Muscle of back (tissue), 11 donors: Measurements from ENCODE around the gene TOX4. TPM values are rescaled to one million over a fixed set of nuclear protein-coding genes. Genes with fewer than 3 reads are reported as not detected.
"Not testable (repeated sequence)": the region's sequence is repeated elsewhere in the genome, so short reads cannot be mapped to it uniquely, and the experiment has no call there.

ENCODE experiments used
- DNase-seq, 3 donors: peaks; one replicate each; pipeline versions ENCODE4 v3.0.0 to v3.0.0-alpha.2; 2013
- polyA plus RNA-seq, 10 donors: library from polyadenylated mRNA; unstranded; fragments of 120-200 nt; gene quantifications; one replicate each; pipeline ENCODE4 v1.2.1, GENCODE V29; 2013; ENCODE audit not compliant: insufficient read length in 10 of 10

Gene TOX4
- polyA plus RNA-seq, 10 donors, result 34.8 to 46.7 (median 43.6) TPM

- DNase-seq, result no peak
Observed at GRCh38 chr14:21528381-21529348, 51.7 kb downstream of the TOX4 start.

GRCh38 chr14:21529515-21529914 is 52.5 kb downstream of the TOX4 start:
- no peak for DNase-seq

GRCh38 chr14:21533294-21533693 is 56.3 kb downstream of the TOX4 start:
- no peak for DNase-seq

GRCh38 chr14:21534576-21534975 is 57.6 kb downstream of the TOX4 start:
- no peak for DNase-seq

GRCh38 chr14:21535545-21536417 is 58.8 kb downstream of the TOX4 start:
- DNase-seq, result no peak

GRCh38 chr14:21536418-21537089 is 59.6 kb downstream of the TOX4 start:
- DNase-seq, result peak in 2 of 3 donors; percentile 16 to 55

GRCh38 chr14:21537090-21537424 is 60.1 kb downstream of the TOX4 start:
- DNase-seq, result no peak

GRCh38 chr14:21539189-21539940 is 62.4 kb downstream of the TOX4 start:
- DNase-seq, result no peak

- DNase-seq, result no peak
Observed at GRCh38 chr14:21541413-21542074, 64.5 kb downstream of the TOX4 start.

GRCh38 chr14:21543521-21543960 is 66.5 kb downstream of the TOX4 start:
- DNase-seq, result no peak

- DNase-seq, result no peak
Observed at GRCh38 chr14:21543963-21544362, 67.0 kb downstream of the TOX4 start.

GRCh38 chr14:21544588-21544987 is 67.6 kb downstream of the TOX4 start:
- DNase-seq, result not testable (repeated sequence)

Other genes with a start within 250 kb of the TOX4 start
- gene HNRNPC, start 207.8 kb upstream of the TOX4 start, polyA plus RNA-seq, result 100 to 1,000 TPM; 396 to 532 (median 442) TPM
- 1 to 10 TPM in 1 of 10 donors, under 1 TPM in 9; 0.20 to 1.1 (median 0.49) TPM for gene RPGRIP1, start 197.1 kb upstream of the TOX4 start, polyA plus RNA-seq
- gene SUPT16H, start 93.2 kb upstream of the TOX4 start, polyA plus RNA-seq, result 10 to 100 TPM; 67.6 to 95.5 (median 73.5) TPM
- gene CHD8, start 21.1 kb upstream of the TOX4 start, polyA plus RNA-seq, result 10 to 100 TPM; 34.8 to 47.0 (median 39.2) TPM
- 10 to 100 TPM; 19.0 to 29.2 (median 21.8) TPM for gene RAB2B, start 236 bp upstream of the TOX4 start, polyA plus RNA-seq
- gene METTL3, start 34.1 kb downstream of the TOX4 start, polyA plus RNA-seq, result 10 to 100 TPM; 34.4 to 70.4 (median 44.6) TPM
- gene SALL2, start 49.2 kb downstream of the TOX4 start, polyA plus RNA-seq, result 10 to 100 TPM; 10.7 to 16.6 (median 14.7) TPM
- gene OR10G3, start 102.9 kb downstream of the TOX4 start, polyA plus RNA-seq, result not detected
- gene OR10G2, start 157.7 kb downstream of the TOX4 start, polyA plus RNA-seq, result not detected
- not detected for gene OR4E2, start 176.6 kb downstream of the TOX4 start, polyA plus RNA-seq
- gene OR4E1, start 196.6 kb downstream of the TOX4 start, polyA plus RNA-seq, result under 1 TPM in 2 of 10 donors, not detected in 8; 0.05 to 0.06 TPM